ENCODE data around the gene ERI3. TPM values are rescaled to one million over a fixed set of nuclear protein-coding genes. Genes with fewer than 3 reads are reported as not detected.

The ERI3 gene
- total RNA-seq, 2 donors from 2014 or later = 71.9 to 92.1 TPM

DNA sequence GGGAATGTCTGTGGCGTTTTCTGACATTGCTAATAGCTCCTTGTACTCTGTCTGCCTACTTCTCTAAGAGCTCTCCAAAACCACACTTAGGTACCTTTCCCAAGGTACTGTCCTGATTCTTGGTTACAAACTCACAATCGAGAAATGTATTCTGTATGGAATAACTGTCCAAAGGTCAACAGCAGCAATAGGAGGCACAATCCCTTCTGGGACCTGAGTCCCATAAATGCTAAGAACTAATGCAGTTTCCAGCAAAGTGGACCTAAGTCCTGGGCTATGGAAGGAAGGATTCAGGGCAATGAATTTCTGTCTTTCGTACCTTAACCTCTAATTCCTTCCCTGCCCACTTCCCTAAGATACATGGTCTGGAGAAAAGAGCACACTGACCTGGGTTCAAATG is 82.1 kb downstream of the ERI3 start:
- WGBS, 2 experiments (ENCODE audit: insufficient coverage in 1 of 2, insufficient read length in 1 of 2) = 94 to 100% methylated on average over 2 to 3 of the region's 3 CpGs
- no peak overlapping the region for H3K27ac ChIP-seq (ENCODE audit: low read depth, low read length)
- H3K4me1 ChIP-seq (ENCODE audit: control insufficient read depth, insufficient read depth, low read length) = peaks cover 9% of the 10 kb centered on the region
- no peaks in the 10 kb centered on the region for H3K9me3 ChIP-seq (ENCODE audit: control insufficient read depth, low read length)
- Mint-ChIP-seq H3K36me3 (ENCODE audit: low read depth) (peaks cover 6% of the 10 kb centered on the region), H3K27ac (no peak overlapping the region), H3K4me3 (no peak overlapping the region), H3K4me1 (peaks cover 24% of the 10 kb centered on the region), H3K27me3 (ENCODE audit: insufficient read depth) (no peaks in the 10 kb centered on the region), H3K9me3 (no peaks in the 10 kb centered on the region)
- H3K4me3 ChIP-seq (ENCODE audit: low read length) = no peak overlapping the region
- H3K36me3 ChIP-seq (ENCODE audit: control insufficient read depth, insufficient read depth, low read length) = peaks cover 5% of the 10 kb centered on the region
- no peaks in the 10 kb centered on the region for H3K27me3 ChIP-seq (ENCODE audit: control insufficient read depth, insufficient read depth, low read length, poor library complexity, severe bottlenecking)
- H3K9ac ChIP-seq (ENCODE audit: extremely low read depth, low read length, poor library complexity, severe bottlenecking) = no peak overlapping the region
- no peak for DNase-seq
- TF ChIP-seq, protein P1, sequence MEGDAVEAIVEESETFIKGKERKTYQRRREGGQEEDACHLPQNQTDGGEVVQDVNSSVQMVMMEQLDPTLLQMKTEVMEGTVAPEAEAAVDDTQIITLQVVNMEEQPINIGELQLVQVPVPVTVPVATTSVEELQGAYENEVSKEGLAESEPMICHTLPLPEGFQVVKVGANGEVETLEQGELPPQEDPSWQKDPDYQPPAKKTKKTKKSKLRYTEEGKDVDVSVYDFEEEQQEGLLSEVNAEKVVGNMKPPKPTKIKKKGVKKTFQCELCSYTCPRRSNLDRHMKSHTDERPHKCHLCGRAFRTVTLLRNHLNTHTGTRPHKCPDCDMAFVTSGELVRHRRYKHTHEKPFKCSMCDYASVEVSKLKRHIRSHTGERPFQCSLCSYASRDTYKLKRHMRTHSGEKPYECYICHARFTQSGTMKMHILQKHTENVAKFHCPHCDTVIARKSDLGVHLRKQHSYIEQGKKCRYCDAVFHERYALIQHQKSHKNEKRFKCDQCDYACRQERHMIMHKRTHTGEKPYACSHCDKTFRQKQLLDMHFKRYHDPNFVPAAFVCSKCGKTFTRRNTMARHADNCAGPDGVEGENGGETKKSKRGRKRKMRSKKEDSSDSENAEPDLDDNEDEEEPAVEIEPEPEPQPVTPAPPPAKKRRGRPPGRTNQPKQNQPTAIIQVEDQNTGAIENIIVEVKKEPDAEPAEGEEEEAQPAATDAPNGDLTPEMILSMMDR (conservative IDR thresholded peaks at IDR 0.05) = no peak

DNA sequence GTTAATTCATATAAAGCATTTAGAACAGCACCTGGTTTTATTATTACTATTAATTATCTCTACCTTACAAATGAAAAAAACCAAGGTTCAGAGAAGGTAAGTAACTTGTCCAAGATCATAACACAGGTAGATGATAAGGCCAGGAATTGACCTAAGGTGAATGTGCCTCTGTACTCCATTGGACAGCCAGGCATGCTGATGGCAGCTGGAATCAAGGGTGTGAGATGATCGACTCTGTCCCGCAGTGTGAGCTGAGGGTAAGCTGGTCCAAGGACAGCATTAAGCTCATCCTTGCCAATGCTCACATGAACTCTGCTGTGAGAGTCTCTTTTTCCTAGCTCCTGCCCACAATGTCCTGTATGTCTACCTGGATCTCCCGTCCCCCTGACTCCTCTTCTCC is 83.4 kb downstream of the ERI3 start:
- peaks cover 9% of the 10 kb centered on the region for H3K4me1 ChIP-seq (ENCODE audit: control insufficient read depth, insufficient read depth, low read length)
- H3K27ac ChIP-seq (ENCODE audit: low read depth, low read length) = no peak overlapping the region
- Mint-ChIP-seq H3K9me3 (no peaks in the 10 kb centered on the region), H3K4me3 (no peak overlapping the region), H3K36me3 (ENCODE audit: low read depth) (peaks cover 6% of the 10 kb centered on the region), H3K4me1 (peaks cover 24% of the 10 kb centered on the region), H3K27ac (no peak overlapping the region), H3K27me3 (ENCODE audit: insufficient read depth) (no peaks in the 10 kb centered on the region)
- no peak overlapping the region for H3K9ac ChIP-seq (ENCODE audit: extremely low read depth, low read length, poor library complexity, severe bottlenecking)
- no peak for DNase-seq
- TF ChIP-seq, protein P1 (conservative IDR thresholded peaks at IDR 0.05) = no peak
- no peaks in the 10 kb centered on the region for H3K9me3 ChIP-seq (ENCODE audit: control insufficient read depth, low read length)
- peaks cover 5% of the 10 kb centered on the region for H3K36me3 ChIP-seq (ENCODE audit: control insufficient read depth, insufficient read depth, low read length)
- no peaks in the 10 kb centered on the region for H3K27me3 ChIP-seq (ENCODE audit: control insufficient read depth, insufficient read depth, low read length, poor library complexity, severe bottlenecking)
- no peak overlapping the region for H3K4me3 ChIP-seq (ENCODE audit: low read length)
- 92 to 100% methylated on average over 2 to 3 of the region's 3 CpGs for whole genome bisulfite sequencing, 2 experiments (ENCODE audit: insufficient coverage in 1 of 2, insufficient read length in 1 of 2)

DNA sequence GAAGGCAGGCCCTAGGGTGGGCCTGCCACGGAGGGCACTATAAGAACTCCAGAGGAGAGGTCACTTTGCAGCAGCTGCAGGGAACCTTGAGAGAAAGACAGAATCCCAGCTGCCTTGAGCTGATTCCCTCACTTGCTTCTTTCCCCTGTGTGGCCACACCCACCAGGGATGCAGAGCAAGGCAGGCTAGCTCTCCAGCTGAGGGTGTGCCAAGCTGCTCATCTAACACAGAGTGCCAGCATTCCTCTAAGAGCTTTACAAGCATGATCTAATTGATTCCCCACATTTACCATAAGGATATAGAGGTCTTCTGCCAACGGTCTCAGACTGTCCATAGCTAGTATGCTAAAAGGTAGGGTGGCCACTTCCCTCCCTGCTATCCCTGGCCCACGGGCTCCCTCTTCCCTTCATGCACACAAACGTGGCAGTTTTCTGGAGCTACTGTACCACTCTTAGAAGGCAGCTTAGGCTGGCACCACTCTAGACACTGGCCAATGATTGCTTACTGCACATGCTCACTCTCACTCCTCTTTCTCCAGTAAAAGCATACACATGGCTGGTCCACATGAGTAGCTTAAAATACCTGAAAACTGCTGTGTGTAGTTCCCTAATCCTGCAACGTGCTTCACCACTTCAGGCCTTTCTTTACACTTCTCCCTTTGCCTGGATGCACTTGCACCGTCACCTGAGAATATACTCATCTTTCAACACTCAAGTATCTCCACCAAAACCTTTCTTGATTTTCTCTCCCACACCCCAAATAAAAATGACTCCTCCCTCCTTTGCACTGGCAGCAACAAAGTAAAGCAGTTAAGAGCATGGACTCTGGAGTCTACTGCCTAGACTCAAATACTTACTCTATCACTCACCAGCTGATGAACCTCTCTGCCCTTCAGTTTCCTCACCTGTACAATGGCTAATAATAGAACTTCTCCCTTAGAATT is 84.1 kb downstream of the ERI3 start:
- Mint-ChIP-seq H3K4me3 (no peak overlapping the region), H3K27me3 (ENCODE audit: insufficient read depth) (no peaks in the 10 kb centered on the region), H3K4me1 (peaks cover 24% of the 10 kb centered on the region), H3K36me3 (ENCODE audit: low read depth) (peaks cover 6% of the 10 kb centered on the region), H3K27ac (no peak overlapping the region), H3K9me3 (no peaks in the 10 kb centered on the region)
- H3K36me3 ChIP-seq (ENCODE audit: control insufficient read depth, insufficient read depth, low read length) = peaks cover 5% of the 10 kb centered on the region
- 87 to 90% methylated on average over 5 to 6 of the region's 6 CpGs for WGBS, 2 experiments (ENCODE audit: insufficient coverage in 1 of 2, insufficient read length in 1 of 2)
- no peak overlapping the region for H3K9ac ChIP-seq (ENCODE audit: extremely low read depth, low read length, poor library complexity, severe bottlenecking)
- no peak overlapping the region for H3K27ac ChIP-seq (ENCODE audit: low read depth, low read length)
- no peaks in the 10 kb centered on the region for H3K27me3 ChIP-seq (ENCODE audit: control insufficient read depth, insufficient read depth, low read length, poor library complexity, severe bottlenecking)
- no peak for DNase-seq
- H3K4me3 ChIP-seq (ENCODE audit: low read length) = no peak overlapping the region
- H3K9me3 ChIP-seq (ENCODE audit: control insufficient read depth, low read length) = no peaks in the 10 kb centered on the region
- H3K4me1 ChIP-seq (ENCODE audit: control insufficient read depth, insufficient read depth, low read length) = peaks cover 9% of the 10 kb centered on the region
- TF ChIP-seq, protein P1 (conservative IDR thresholded peaks at IDR 0.05) = no peak

Measured in endodermal cell (in vitro differentiated cells).